ENCODE data around the gene GCSH. TPM values are rescaled to one million over a fixed set of nuclear protein-coding genes. Genes with fewer than 3 reads are reported as not detected.

The GCSH gene
- total and polyA plus RNA-seq, 2 of the 13 experiments (the other 11 are each of a cell fraction or from before 2014, with no cell fraction given): 35.9 to 103 TPM

DNA sequence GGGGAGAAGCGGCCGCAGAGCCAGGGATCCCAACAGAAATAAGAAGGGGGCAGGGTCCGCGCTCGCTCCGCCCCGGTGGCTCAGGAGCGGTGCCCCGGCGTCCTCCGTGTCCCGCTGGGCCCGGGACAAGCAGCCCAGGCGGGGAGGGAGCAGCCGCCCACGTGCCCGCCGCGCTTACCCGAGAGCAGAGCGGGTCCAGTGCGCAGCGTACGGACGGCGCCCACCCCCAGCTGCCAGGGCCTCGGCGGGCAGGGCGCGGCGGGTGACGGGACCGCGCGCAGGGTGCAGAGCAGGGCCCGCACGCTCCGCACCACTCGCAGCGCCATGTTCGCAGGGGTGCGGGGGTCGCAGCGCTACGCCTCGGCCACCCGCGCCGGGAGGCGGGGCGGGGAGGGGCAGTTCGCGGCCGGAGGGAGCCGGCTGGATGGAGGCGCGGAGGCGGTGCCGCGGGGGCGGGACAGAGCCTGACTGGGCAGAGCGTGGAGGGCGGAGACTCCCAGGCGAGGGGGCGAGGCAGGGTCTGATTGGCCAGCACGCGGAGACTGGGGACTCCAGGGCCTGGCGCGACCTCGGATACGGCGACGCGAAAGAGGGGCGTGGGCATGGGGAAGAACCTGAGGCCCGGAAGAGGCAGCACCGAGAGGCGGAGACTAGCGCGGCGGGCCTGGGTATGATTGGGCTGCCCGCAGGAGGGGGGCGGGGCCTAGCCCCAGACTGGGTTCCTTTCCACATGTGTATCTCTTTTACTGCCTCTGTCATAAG, at the start of gene GCSH (continued):
- peak; percentile 89 for TF ChIP-seq POGZ (CRISPR knock-in tag; IDR thresholded peaks at IDR 0.05)
- TF ChIP-seq MAFG (CRISPR knock-in tag; IDR thresholded peaks at IDR 0.05): no peak
- peak; percentile 78; the same call in 1 of the 2 replicates for TF ChIP-seq MAZ (IDR thresholded peaks at IDR 0.05; ENCODE audit: borderline replicate concordance, low read depth, low read length)
- peak; percentile 98 for TF ChIP-seq MAZ (CRISPR knock-in tag; IDR thresholded peaks at IDR 0.05; ENCODE audit: low read depth)
- no peak for TF ChIP-seq HMGXB3 (CRISPR knock-in tag; IDR thresholded peaks at IDR 0.05; ENCODE audit: borderline replicate concordance)
- no peak for TF ChIP-seq ZNF20 (CRISPR knock-in tag; IDR thresholded peaks at IDR 0.05)
- no peak for TF ChIP-seq BRCA1 (CRISPR knock-in tag; IDR thresholded peaks at IDR 0.05)
- TF ChIP-seq KDM5B (CRISPR knock-in tag; IDR thresholded peaks at IDR 0.05; ENCODE audit: borderline replicate concordance): peak; percentile 91; the same call in 1 of the 2 replicates
- TF ChIP-seq TFDP1 (CRISPR knock-in tag; IDR thresholded peaks at IDR 0.05; ENCODE audit: borderline replicate concordance): peak; percentile 84
- no peak for TF ChIP-seq HOXD1 (CRISPR knock-in tag; IDR thresholded peaks at IDR 0.05)
- TF ChIP-seq CAMTA2 (CRISPR knock-in tag; IDR thresholded peaks at IDR 0.05; ENCODE audit: borderline replicate concordance): no peak
- peak; percentile 34; the same call in 1 of the 2 replicates for TF ChIP-seq ZBTB25 (CRISPR knock-in tag; IDR thresholded peaks at IDR 0.05)
- TF ChIP-seq KDM3A (CRISPR knock-in tag; IDR thresholded peaks at IDR 0.05; ENCODE audit: low read depth): no peak
- no peak for TF ChIP-seq ZNF720 (CRISPR knock-in tag; IDR thresholded peaks at IDR 0.05)
- TF ChIP-seq ZNF761 (CRISPR knock-in tag; conservative IDR thresholded peaks at IDR 0.05): peak; percentile 56; the same call in 1 of the 2 replicates
- TF ChIP-seq, protein P1, sequence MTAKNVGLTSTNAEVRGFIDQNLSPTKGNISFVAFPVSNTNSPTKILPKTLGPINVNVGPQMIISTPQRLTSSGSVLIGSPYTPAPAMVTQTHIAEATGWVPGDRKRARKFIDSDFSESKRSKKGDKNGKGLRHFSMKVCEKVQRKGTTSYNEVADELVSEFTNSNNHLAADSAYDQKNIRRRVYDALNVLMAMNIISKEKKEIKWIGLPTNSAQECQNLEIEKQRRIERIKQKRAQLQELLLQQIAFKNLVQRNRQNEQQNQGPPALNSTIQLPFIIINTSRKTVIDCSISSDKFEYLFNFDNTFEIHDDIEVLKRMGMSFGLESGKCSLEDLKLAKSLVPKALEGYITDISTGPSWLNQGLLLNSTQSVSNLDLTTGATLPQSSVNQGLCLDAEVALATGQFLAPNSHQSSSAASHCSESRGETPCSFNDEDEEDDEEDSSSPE (CRISPR knock-in tag; IDR thresholded peaks at IDR 0.05): peak; percentile 80
- TF ChIP-seq ZNF33B (CRISPR knock-in tag; IDR thresholded peaks at IDR 0.05): no peak
- TF ChIP-seq FOXM1 (CRISPR knock-in tag; IDR thresholded peaks at IDR 0.05): no peak
- TF ChIP-seq ZFP62 (CRISPR knock-in tag; IDR thresholded peaks at IDR 0.05): no peak
- TF ChIP-seq ZKSCAN8 (CRISPR knock-in tag; IDR thresholded peaks at IDR 0.05; ENCODE audit: borderline replicate concordance): peak; percentile 72; the same call in 1 of the 2 replicates
- 0 out of 2 replicates have a peak, but pooled peaks have one; percentile 13 for TF ChIP-seq MIXL1 (CRISPR knock-in tag; IDR thresholded peaks at IDR 0.05)
- TF ChIP-seq IKZF1 (IDR thresholded peaks at IDR 0.05): no peak
- peak; percentile 61; the same call in 1 of the 2 replicates for TF ChIP-seq ZNF160 (CRISPR knock-in tag; IDR thresholded peaks at IDR 0.05)
- 0 out of 2 replicates have a peak, but pooled peaks have one; percentile 10 for TF ChIP-seq ZFP82 (CRISPR knock-in tag; IDR thresholded peaks at IDR 0.05; ENCODE audit: borderline replicate concordance)
